Stimulated activated CD4-positive, alpha-beta T cell treated with anti-CD3 and anti-CD28 coated beads, TNF-alpha, amount 100 ng/mL, for 48 hours (primary cell): ENCODE results near the gene SLC35F6.

Experiments used
- DNase-seq, 3 donors: peaks; one replicate each; pipeline ENCODE4 v3.0.0-alpha.2; 2020; ENCODE audit warnings: low read depth in 3 of 3

SLC35F6 gene

GRCh38 chr2:26764078-26764887 is at the start of gene SLC35F6:
Gene SLC35F6 (plus strand): TSS chr2:26764284. CDS start chr2:26764350, 66 bp downstream.
- DNase-seq, result peak; percentile 58 to 76 (median 67)

- no peak for DNase-seq
Observed at GRCh38 chr2:26715528-26716270, 48.4 kb upstream of the SLC35F6 start.

- no peak for DNase-seq
Observed at GRCh38 chr2:26716340-26716739, 47.7 kb upstream of the SLC35F6 start.

- no peak for DNase-seq
Observed at GRCh38 chr2:26716769-26717168, 47.3 kb upstream of the SLC35F6 start.

- DNase-seq, result no peak
Observed at GRCh38 chr2:26717362-26717761, 46.7 kb upstream of the SLC35F6 start.

GRCh38 chr2:26718949-26719686 is 45.0 kb upstream of the SLC35F6 start:
- no peak for DNase-seq

GRCh38 chr2:26720322-26721114 is 43.6 kb upstream of the SLC35F6 start:
- no peak for DNase-seq

- DNase-seq, result no peak
Observed at GRCh38 chr2:26721115-26722032, 42.7 kb upstream of the SLC35F6 start.

- DNase-seq, result no peak
Observed at GRCh38 chr2:26722328-26722727, 41.8 kb upstream of the SLC35F6 start.

- no peak for DNase-seq
Observed at GRCh38 chr2:26722911-26723310, 41.2 kb upstream of the SLC35F6 start.

GRCh38 chr2:26723475-26723874 is 40.6 kb upstream of the SLC35F6 start:
- DNase-seq, result no peak

GRCh38 chr2:26723991-26724750 is 39.9 kb upstream of the SLC35F6 start:
- DNase-seq, result no peak

GRCh38 chr2:26724784-26725520 is 39.1 kb upstream of the SLC35F6 start:
- no peak for DNase-seq

- DNase-seq, result no peak
Observed at GRCh38 chr2:26725521-26725820, 38.6 kb upstream of the SLC35F6 start.

GRCh38 chr2:26726228-26726627 is 37.9 kb upstream of the SLC35F6 start:
- DNase-seq, result no peak

GRCh38 chr2:26727641-26728561 is 36.2 kb upstream of the SLC35F6 start:
- peak in 1 of 3 donors; percentile 24 for DNase-seq

- no peak for DNase-seq
Observed at GRCh38 chr2:26729311-26729710, 34.8 kb upstream of the SLC35F6 start.
